Motor neuron (in vitro differentiated cells): ENCODE measurements around the gene CLTCL1. TPM values are rescaled to one million over a fixed set of nuclear protein-coding genes. Genes with fewer than 3 reads are reported as not detected.

Source experiments
- ATAC-seq, 8 experiments: fragments of 200-7000 bp; cut with Tn5 transposase; replicated peaks in 6 of 8; 2 replicates each; pipeline ENCODE4 v1.8.0; 2021; ENCODE audit warnings: mild to moderate bottlenecking in 8 of 8, moderate library complexity in 8 of 8
- H3K27ac ChIP-seq, 2 donors: fragments of 250-450 bp; sonication (Bioruptor Pico); 2 replicates each; pipeline ENCODE4 v1.9.0; 2021; ENCODE audit warnings: antibody characterized with exemption in 2 of 2, mild to moderate bottlenecking in 2 of 2, moderate library complexity in 1 of 2
- H3K4me1 ChIP-seq, 2 donors: fragments of 250-450 bp; sonication (Bioruptor Pico); replicated peaks in 1 of 2; 2 replicates each; pipeline ENCODE4 v1.6.1; 2021; ENCODE audit warnings: antibody characterized with exemption in 2 of 2, mild to moderate bottlenecking in 2 of 2, moderate library complexity in 1 of 2
- H3K4me3 ChIP-seq, 5 donors: fragments of 250-450 bp; sonication (Bioruptor Pico); 2 replicates each; pipeline ENCODE4 v1.9.0; 2021; ENCODE audit warnings: antibody characterized with exemption in 5 of 5, mild to moderate bottlenecking in 5 of 5, moderate library complexity in 4 of 5
- WGBS, 10 experiments: fragments of 450-650 bp; shearing (Covaris generic); methylation state at CpG; one replicate each; pipeline ENCODE4 v1.0.0; 2022; 5-methylcytosine and 5-hydroxymethylcytosine counted together
- in situ Hi-C, 9 experiments: fragments of 400-800 bp; cut with MboI; loops; one replicate each; pipeline ENCODE4 v1.15.0; 2021; ENCODE audit warnings: low sequenced_read_pairs in 9 of 9, low pct_unique_long_range_greater_than_20kb in 2 of 9; ENCODE audit not compliant: unreplicated experiment in 9 of 9
- total RNA-seq, 8 experiments: library from RNA; unstranded; fragments of 300-600 nt; gene quantifications; 2 replicates each; pipeline versions ENCODE4 v1.2.3 to v1.2.4, GENCODE V29; 2022

The CLTCL1 gene
- total RNA-seq, 8 experiments from 2014 or later: 3.5 to 12.8 (median 6.1) TPM

DNA sequence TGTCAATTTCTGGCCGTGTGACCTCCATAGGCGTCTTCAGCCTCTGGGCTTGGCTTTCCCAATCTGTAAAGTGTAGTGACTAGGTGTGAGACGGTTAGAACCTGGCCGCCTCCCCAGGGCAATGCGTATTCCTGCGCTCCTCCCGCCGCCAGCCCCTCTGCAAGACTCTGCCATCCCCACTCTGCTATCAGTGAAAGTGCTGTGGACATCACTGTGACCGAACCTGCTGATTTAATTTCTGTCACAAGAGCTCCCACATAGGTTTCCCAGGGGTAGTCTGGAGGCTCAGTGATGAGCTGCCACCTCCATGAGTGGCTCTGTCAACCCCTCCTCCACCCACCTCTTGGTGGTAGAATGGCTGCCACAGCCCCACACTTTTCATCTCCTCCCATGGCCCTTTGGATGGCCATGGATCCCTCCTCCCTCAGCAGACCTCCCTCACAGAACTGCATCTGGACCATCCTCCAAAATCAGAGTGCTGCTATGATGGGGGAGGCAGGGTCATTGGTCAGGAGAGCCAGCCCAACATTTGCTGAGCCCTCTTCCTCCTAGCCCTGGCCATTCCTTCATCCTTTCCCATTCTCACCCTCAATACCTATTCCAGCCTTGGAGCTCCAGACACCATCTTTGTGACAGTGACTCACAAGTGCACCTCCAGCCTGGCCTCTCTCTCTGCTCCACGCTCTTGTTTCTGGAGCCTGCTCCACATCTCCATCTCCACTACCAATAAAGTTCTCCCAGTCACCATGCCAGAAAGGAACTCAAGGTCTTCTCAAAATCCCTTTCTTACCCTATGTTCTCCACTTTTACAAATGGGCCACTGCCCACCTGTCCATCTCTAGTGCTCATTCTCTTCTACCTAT, 140.0 kb downstream of the CLTCL1 start:
- no peak for ATAC-seq
- H3K4me3 ChIP-seq: no peak overlapping the region
- H3K4me1 ChIP-seq: peaks cover 0 to 7% of the 10 kb centered on the region in 2 donors
- H3K27ac ChIP-seq: no peak overlapping the region
- 0 to 100% (median 76%) methylated on average over 1 to 6 of the region's 10 CpGs; no CpG with 5 or more reads in 2 of the 10 experiments for WGBS, 10 experiments
- in situ Hi-C loops: no loop called here

DNA sequence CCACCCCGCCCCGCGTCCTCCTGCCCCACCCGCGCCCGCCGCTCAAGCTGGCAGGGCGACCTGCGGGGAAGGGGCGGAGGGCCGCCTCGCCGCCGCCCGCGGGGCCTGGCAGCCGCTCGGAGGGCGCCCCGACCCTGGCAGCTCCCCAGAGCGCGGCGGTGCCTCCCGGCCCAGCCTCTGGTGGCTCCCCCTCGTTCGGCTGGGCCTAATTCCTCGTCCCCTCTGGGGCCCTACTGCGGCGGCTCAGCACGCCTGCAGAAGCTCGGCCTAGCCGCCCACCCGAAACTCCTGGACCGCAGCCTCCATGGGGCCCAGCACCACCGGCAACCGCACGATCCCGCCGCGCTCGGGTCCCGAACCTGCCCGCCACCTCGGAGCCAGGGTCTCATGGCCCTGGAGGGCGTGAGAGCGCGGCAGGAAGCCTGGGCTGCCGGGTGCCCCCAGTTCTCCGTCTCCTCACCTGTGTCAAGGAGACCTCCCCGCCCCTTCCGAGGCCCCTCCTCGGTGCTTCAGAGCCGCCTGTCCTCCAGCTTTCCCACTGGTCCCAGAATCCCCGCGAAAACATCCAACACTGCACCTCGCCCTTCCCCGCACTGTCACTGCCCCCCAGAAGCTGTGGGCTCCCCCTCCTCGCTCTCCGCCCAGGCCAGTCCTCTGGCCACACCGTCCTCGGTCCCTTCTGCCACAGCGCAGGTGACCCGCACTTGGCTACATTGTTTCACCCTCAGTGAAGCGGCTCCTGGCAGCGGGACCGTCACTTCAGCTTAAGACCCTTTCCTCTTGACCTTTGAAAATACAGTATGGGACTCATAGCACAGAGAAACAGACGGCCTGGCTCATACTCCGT, 140.8 kb downstream of the CLTCL1 start:
- ATAC-seq: no peak

GRCh38 chr22:19149991-19150390, 141.5 kb downstream of the CLTCL1 start, which contains the start of gene GSC2:
Gene GSC2, minus strand, starts transcription at chr22:19150292. Its CDS starts 9 bp downstream, at chr22:19150283.
- peak within 1 kb of the TSS; percentile 8 to 39 (median 20) for H3K4me3 ChIP-seq

More for the DNA sequence above, 140.8 kb downstream of the CLTCL1 start:
- H3K4me3 ChIP-seq: peak overlapping the region in 2 of 5 donors; percentile 8 to 39
- in situ Hi-C loops: no loop called here
- H3K4me1 ChIP-seq: peaks cover 0 to 7% of the 10 kb centered on the region in 2 donors
- H3K27ac ChIP-seq: no peak overlapping the region
- WGBS, 10 experiments: 4 to 20% (median 14%) methylated on average over 1 to 5 of the region's 68 CpGs; no CpG with 5 or more reads in 6 of the 10 experiments

DNA sequence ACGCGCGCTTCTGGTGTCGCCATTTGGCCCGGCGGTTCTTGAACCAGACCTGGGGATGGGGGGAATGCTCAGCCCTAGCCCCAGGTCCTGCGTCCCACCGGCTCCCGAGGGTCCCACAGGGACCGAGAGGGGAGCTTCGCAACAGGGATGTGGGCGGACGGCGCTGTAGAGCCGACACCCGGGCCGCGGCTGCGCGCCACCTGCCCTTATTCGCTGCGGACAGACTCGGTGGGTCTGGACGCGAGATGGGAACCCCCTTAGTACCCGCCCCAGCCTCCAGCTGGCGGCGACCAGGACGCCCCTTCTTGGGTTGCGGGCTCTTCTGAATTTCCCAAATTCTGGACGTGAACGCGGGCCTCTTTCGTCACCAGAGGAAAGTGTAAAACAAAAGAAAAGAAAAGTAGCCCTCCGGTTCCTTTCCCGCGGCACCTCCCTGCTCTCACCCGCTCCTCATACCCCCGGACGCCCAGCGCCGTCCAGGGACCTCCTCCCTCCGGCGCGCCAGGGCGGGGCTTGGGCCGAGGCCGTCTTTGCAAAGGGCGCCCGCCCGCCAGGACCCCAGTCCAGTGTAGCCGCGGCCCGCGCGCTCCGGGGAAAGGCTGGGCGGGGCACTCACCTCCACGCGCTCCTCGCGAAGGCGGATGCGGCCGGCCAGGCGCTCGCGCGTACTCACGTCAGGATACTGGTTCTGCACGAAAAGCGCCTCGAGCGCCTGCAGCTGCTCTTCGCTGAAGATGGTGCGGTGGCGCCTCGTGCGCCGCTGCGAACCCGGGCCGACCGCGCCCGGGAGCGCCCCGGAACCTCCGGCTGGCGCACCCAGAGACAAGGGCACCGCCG, 142.3 kb downstream of the CLTCL1 start:
- peaks cover 0 to 7% of the 10 kb centered on the region in 2 donors for H3K4me1 ChIP-seq
- peak overlapping the region; percentile 8 to 39 (median 20) for H3K4me3 ChIP-seq
- ATAC-seq: peak; percentile 4 to 70 (median 60)
- 0 to 13% (median 1%) methylated on average over 4 to 29 of the region's 92 CpGs; no CpG with 5 or more reads in 4 of the 10 experiments for WGBS, 10 experiments
- in situ Hi-C loops: no loop called here
- H3K27ac ChIP-seq: no peak overlapping the region

More at GRCh38 chr22:19149991-19150390, 141.5 kb downstream of the CLTCL1 start, which contains the start of gene GSC2:
- H3K27ac ChIP-seq: no peak within 1 kb of the TSS
- no peak for ATAC-seq
- peaks cover 0 to 7% of the 10 kb centered on the region in 2 donors for H3K4me1 ChIP-seq
- in situ Hi-C loops: no loop called here
- WGBS, 10 experiments: 0% methylated on average over 9 of the region's 59 CpGs; no CpG with 5 or more reads in 9 of the 10 experiments

DNA sequence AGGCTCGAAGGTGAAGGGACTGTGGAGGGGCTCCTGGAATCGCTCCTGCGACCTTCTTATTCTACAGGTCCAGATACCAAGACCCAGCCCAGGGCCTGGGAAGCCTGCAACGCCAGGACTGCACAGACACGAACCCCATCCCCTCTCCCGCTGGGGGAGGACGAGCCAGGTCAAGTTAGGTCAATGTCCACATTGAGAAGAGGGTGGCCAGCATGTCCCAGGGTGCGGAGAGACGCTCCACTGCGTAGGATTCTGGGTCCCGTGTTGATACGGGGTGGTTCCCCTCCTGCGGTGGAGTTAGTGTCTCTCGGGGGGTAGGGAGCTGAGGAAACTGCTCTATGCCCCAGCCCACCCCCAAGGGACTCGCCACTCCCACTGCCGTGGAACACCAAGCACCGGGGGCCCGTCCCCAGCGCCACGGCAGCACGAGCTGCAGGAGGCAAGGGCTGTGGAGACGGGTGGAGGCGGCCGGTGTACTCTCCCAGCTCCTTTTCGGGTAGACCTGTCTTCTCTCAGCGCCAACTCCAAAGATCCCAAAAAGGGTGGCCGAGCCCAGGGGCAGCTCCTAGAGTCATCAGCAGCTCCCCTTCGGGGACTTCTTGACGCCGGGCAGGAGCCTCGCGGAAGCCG, 143.0 kb downstream of the CLTCL1 start:
- in situ Hi-C loops: no loop called here
- peak overlapping the region in 1 of 5 donors; percentile 39 for H3K4me3 ChIP-seq
- no peak overlapping the region for H3K27ac ChIP-seq
- 25 to 64% (median 48%) methylated on average over 2 to 7 of the region's 33 CpGs; no CpG with 5 or more reads in 5 of the 10 experiments for WGBS, 10 experiments
- no peak for ATAC-seq
- H3K4me1 ChIP-seq: peaks cover 3 to 10% of the 10 kb centered on the region in 2 donors

- WGBS, 10 experiments: 0 to 60% (median 13%) methylated on average over 1 to 6 of the region's 9 CpGs; no CpG with 5 or more reads in 2 of the 10 experiments
- in situ Hi-C loops: no loop called here
- no peak for ATAC-seq
- H3K27ac ChIP-seq: no peak overlapping the region
- peaks cover 8 to 14% of the 10 kb centered on the region in 2 donors for H3K4me1 ChIP-seq
- no peak overlapping the region for H3K4me3 ChIP-seq
These were observed 144.2 kb downstream of the CLTCL1 start for GRCh38 chr22:19147195-19147780.

GRCh38 chr22:19146215-19146968, 145.1 kb downstream of the CLTCL1 start:
- ATAC-seq: no peak
- in situ Hi-C loops: no loop called here
- H3K4me3 ChIP-seq: no peak overlapping the region
- peak overlapping the region in 1 of 2 donors; percentile 28 for H3K27ac ChIP-seq
- 0 to 100% (median 70%) methylated on average over 1 to 7 of the region's 11 CpGs; no CpG with 5 or more reads in 2 of the 10 experiments for WGBS, 10 experiments
- peaks cover 8 to 14% of the 10 kb centered on the region in 2 donors for H3K4me1 ChIP-seq

DNA sequence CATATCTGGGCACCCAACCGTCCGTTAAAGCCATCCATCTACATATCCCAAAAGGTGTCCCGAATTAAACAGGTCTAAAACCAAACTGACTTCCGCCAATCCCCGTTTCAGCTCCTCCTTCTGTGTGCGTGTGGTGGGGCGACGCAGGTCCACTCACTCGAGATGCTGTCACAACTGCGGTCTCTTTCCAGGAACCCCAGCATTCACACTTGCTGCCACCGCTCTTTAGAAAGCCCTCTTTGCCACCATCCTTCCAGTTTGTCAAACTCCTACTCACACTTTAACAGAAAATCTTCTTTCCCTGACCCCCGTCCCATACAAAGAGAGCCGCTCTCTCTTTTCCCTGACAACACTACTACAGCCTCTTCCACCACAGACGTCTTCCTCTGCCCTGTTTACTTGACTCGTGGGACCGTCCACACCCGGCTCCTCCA, 147.5 kb downstream of the CLTCL1 start:
- Histone ChIP-seq H3K4me3 (peak overlapping the region; percentile 69 to 89 (median 71)), H3K27ac (peak overlapping the region; percentile 58 to 76), H3K4me1 (peaks cover 8 to 14% of the 10 kb centered on the region in 2 donors)
- 0 to 16% (median 3%) methylated on average over 1 to 14 of the region's 17 CpGs; no CpG with 5 or more reads in 1 of the 10 experiments for WGBS, 10 experiments
- peak in 2 of 8 experiments; percentile 7 to 11 for ATAC-seq
- in situ Hi-C loops: no loop called here

GRCh38 chr22:19143212-19143611, 148.3 kb downstream of the CLTCL1 start:
- no peak for ATAC-seq
- in situ Hi-C loops: no loop called here
- 71 to 94% (median 84%) methylated on average over 1 to 5 of the region's 5 CpGs; no CpG with 5 or more reads in 6 of the 10 experiments for WGBS, 10 experiments
- H3K4me3 ChIP-seq: peak overlapping the region in 4 of 5 donors; percentile 69 to 86 (median 70)
- H3K27ac ChIP-seq: peak overlapping the region in 1 of 2 donors; percentile 32
- peaks cover 8 to 14% of the 10 kb centered on the region in 2 donors for H3K4me1 ChIP-seq

GRCh38 chr22:19142394-19142793, 149.1 kb downstream of the CLTCL1 start:
- no peak overlapping the region for H3K27ac ChIP-seq
- peaks cover 8 to 14% of the 10 kb centered on the region in 2 donors for H3K4me1 ChIP-seq
- no peak for ATAC-seq
- in situ Hi-C loops: no loop called here
- H3K4me3 ChIP-seq: no peak overlapping the region
- WGBS, 10 experiments: 80 to 100% (median 96%) methylated on average over 1 to 6 of the region's 9 CpGs; no CpG with 5 or more reads in 6 of the 10 experiments

GRCh38 chr22:19139974-19140373, 151.5 kb downstream of the CLTCL1 start:
- Histone ChIP-seq H3K27ac (no peak overlapping the region), H3K4me1 (peaks cover 7 to 8% of the 10 kb centered on the region in 2 donors), H3K4me3 (no peak overlapping the region)
- WGBS, 10 experiments: 80 to 100% (median 100%) methylated on average over 1 to 2 of the region's 5 CpGs; no CpG with 5 or more reads in 5 of the 10 experiments
- in situ Hi-C loops: no loop called here
- ATAC-seq: no peak
